Measurements from ENCODE around the gene SPTLC3.

DNA sequence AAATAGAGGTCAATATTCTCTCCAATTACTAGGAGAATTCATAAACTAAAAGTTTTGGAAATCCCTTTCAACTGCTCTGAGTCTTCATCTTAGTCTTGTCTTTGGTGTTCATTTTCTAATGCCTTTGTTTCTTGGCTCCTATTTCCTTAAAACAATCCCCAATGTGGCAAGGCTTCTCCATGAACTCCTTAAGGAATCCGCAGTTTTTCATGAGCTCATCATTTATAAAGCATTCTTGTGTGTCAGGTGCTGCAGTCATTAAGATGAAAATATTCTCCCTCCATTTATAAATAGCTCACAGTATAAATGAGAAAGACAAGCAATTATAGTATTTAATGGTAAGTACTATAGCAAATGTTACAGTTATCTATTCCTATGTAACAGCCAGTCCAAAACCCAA lies 4.6 kb downstream of the SPTLC3 start:
- TF ChIP-seq POLR2A (IDR thresholded peaks at IDR 0.05), result no peak
- TF ChIP-seq, protein P1, sequence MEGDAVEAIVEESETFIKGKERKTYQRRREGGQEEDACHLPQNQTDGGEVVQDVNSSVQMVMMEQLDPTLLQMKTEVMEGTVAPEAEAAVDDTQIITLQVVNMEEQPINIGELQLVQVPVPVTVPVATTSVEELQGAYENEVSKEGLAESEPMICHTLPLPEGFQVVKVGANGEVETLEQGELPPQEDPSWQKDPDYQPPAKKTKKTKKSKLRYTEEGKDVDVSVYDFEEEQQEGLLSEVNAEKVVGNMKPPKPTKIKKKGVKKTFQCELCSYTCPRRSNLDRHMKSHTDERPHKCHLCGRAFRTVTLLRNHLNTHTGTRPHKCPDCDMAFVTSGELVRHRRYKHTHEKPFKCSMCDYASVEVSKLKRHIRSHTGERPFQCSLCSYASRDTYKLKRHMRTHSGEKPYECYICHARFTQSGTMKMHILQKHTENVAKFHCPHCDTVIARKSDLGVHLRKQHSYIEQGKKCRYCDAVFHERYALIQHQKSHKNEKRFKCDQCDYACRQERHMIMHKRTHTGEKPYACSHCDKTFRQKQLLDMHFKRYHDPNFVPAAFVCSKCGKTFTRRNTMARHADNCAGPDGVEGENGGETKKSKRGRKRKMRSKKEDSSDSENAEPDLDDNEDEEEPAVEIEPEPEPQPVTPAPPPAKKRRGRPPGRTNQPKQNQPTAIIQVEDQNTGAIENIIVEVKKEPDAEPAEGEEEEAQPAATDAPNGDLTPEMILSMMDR (IDR thresholded peaks at IDR 0.05), result no peak

Measured in adrenal gland (tissue), 5 donors.